C1 segment of cervical spinal cord (tissue), 14 donors: Measurements from ENCODE around the gene MRPL9.
A peak's percentile ranks its signal among the peaks of the same experiment; 100 is the strongest.

Source experiments
- DNase-seq, 14 donors: peaks; one replicate each; lab custom pipeline; 2025; lab: John Stamatoyannopoulos, UW

MRPL9 gene

GRCh38 chr1:151762941-151763921 lies at the start of gene MRPL9:
TSS of gene MRPL9 (minus strand) at chr1:151763496. CDS start at chr1:151763479, 17 bp downstream.
- DNase-seq, result peak; percentile 16 to 84 (median 66)

- peak in 1 of 14 donors; percentile 3 for DNase-seq
These were observed 47.9 kb upstream of the MRPL9 start for GRCh38 chr1:151811181-151811580.

- no peak for DNase-seq
These were observed 46.8 kb upstream of the MRPL9 start for GRCh38 chr1:151809985-151810556.

GRCh38 chr1:151809290-151809984 lies 46.1 kb upstream of the MRPL9 start:
- DNase-seq, result peak in 1 of 14 donors; percentile 31

- no peak for DNase-seq
These were observed 44.5 kb upstream of the MRPL9 start for GRCh38 chr1:151807766-151808165.

- DNase-seq, result no peak
These were observed 43.8 kb upstream of the MRPL9 start for GRCh38 chr1:151807131-151807530.

- DNase-seq, result no peak
These were observed 42.9 kb upstream of the MRPL9 start for GRCh38 chr1:151806170-151806569.

GRCh38 chr1:151805066-151805820 lies 41.9 kb upstream of the MRPL9 start, which contains the start of gene LINGO4:
TSS of gene LINGO4 (minus strand) at chr1:151805419. CDS start at chr1:151802704, 2,715 bp downstream.
- no peak for DNase-seq

GRCh38 chr1:151803915-151804314 lies 40.6 kb upstream of the MRPL9 start:
- DNase-seq, result no peak

- DNase-seq, result no peak
These were observed 39.9 kb upstream of the MRPL9 start for GRCh38 chr1:151803164-151803563.

- DNase-seq, result no peak
These were observed 39.1 kb upstream of the MRPL9 start for GRCh38 chr1:151802372-151802771.

- DNase-seq, result no peak
These were observed 38.5 kb upstream of the MRPL9 start for GRCh38 chr1:151801846-151802245.

- no peak for DNase-seq
These were observed 38.1 kb upstream of the MRPL9 start for GRCh38 chr1:151801310-151801820.

- DNase-seq, result no peak
These were observed 37.5 kb upstream of the MRPL9 start for GRCh38 chr1:151800830-151801229.

GRCh38 chr1:151799179-151800022 lies 36.1 kb upstream of the MRPL9 start:
- DNase-seq, result no peak

- DNase-seq, result no peak
These were observed 35.3 kb upstream of the MRPL9 start for GRCh38 chr1:151798571-151798970.

GRCh38 chr1:151790940-151791651 lies 27.8 kb upstream of the MRPL9 start:
- DNase-seq, result peak in 2 of 14 donors; percentile 5 to 38

GRCh38 chr1:151790071-151790939 lies 27.0 kb upstream of the MRPL9 start, which contains the start of gene TDRKH:
TSS of gene TDRKH (minus strand) at chr1:151790500. CDS start at chr1:151783022, 7,478 bp downstream.
- peak; percentile 94 to 99 (median 98) for DNase-seq
